Loucy (cell line): Measurements from ENCODE around the gene WDR49.

ENCODE experiments used
- EZH2phosphoT487 ChIP-seq: fragments of 200-600 bp; IDR thresholded peaks from 2 replicates; pipeline ENCODE4 v1.6.1; 2018; ENCODE audit warnings: antibody characterized with exemption, mild to moderate bottlenecking, moderate library complexity, borderline replicate concordance
- TF ChIP-seq, protein P1 (sequence below): fragments of 200-600 bp; sonication (generic); conservative IDR thresholded peaks from 2 replicates; pipeline ENCODE4 v1.5.1; 2014; ENCODE audit warnings: mild to moderate bottlenecking, antibody characterized with exemption, low read length

DNA sequence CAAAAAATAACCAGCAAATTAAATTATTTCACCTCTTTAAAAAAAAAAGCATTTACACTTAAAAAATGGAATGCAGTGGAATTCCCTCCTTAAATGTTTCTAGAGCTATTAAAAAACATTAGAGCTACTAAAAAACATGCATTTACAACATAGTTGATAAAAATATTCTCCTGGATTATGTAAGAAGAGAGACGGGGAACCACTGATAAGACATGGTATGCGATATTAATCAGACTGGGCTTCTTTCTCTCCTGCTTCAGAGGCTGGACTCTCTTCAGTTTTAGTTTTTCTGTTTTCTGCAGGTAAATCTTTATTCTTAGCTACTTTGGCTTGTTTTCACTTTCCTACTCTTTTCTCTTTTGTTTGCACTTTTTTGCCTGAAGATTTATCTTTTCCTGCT is 40.4 kb upstream of the WDR49 start:
- TF ChIP-seq, protein P1, sequence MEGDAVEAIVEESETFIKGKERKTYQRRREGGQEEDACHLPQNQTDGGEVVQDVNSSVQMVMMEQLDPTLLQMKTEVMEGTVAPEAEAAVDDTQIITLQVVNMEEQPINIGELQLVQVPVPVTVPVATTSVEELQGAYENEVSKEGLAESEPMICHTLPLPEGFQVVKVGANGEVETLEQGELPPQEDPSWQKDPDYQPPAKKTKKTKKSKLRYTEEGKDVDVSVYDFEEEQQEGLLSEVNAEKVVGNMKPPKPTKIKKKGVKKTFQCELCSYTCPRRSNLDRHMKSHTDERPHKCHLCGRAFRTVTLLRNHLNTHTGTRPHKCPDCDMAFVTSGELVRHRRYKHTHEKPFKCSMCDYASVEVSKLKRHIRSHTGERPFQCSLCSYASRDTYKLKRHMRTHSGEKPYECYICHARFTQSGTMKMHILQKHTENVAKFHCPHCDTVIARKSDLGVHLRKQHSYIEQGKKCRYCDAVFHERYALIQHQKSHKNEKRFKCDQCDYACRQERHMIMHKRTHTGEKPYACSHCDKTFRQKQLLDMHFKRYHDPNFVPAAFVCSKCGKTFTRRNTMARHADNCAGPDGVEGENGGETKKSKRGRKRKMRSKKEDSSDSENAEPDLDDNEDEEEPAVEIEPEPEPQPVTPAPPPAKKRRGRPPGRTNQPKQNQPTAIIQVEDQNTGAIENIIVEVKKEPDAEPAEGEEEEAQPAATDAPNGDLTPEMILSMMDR = no peak
- no peak for TF ChIP-seq EZH2phosphoT487
